Measurements from ENCODE around the gene PPIF.

PPIF gene

DNA sequence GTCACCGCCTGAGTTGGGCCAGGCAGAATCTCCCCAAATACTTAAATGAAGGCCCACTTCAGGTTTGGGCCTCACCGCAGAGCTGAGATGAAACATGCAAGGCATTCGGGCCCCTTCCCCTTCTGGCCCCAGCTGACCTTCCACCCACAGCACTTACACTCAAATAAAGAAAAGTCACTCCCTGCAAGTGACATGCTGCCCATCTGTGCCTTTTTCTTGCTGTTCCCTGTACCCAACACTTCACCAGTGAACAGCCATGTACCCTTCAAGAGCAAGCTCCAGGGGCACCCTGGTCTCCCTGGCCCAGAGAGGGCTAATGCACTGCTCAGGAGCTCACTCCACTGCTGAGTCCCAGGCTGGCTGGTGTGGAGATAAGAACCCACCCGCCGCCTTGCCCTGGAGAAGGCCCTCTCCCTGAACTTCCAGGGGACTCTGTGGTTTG, 57.4 kb downstream of the PPIF start:
- DNase-seq, result no peak

Data from NCI-H524 (cell line).